NT2/D1 (cell line): Measurements from ENCODE around the gene MAN2A2.

Experiments
- DNase-seq: peaks from one replicate; pipeline ENCODE4 v3.0.0-alpha.2; 2011; ENCODE audit warnings: low read depth, low spot score
- H3K27me3 ChIP-seq: 2 replicates; pipeline ENCODE4 v1.6.0; 2011; ENCODE audit warnings: mild to moderate bottlenecking; ENCODE audit not compliant: insufficient read length, insufficient read depth
- H3K36me3 ChIP-seq: 2 replicates; pipeline ENCODE4 v1.6.1; 2011; ENCODE audit warnings: mild to moderate bottlenecking, low read length, mixed read lengths; ENCODE audit not compliant: insufficient read depth, insufficient read length
- H3K4me1 ChIP-seq: 2 replicates; pipeline ENCODE4 v1.5.1; 2011; ENCODE audit not compliant: insufficient read depth, insufficient read length
- H3K4me3 ChIP-seq: 2 replicates; pipeline ENCODE4 v1.5.1; 2011; ENCODE audit warnings: low read depth; ENCODE audit not compliant: insufficient read length
- H3K9ac ChIP-seq: 2 replicates; pipeline ENCODE4 v1.6.0; 2011; ENCODE audit warnings: low read depth; ENCODE audit not compliant: insufficient read length
- H3K9me3 ChIP-seq: 2 replicates; pipeline ENCODE4 v1.5.1; 2011; ENCODE audit warnings: mild to moderate bottlenecking, low read length; ENCODE audit not compliant: insufficient read depth
- SUZ12 ChIP-seq: IDR thresholded peaks from 2 replicates; pipeline ENCODE4 v1.6.1; 2011; ENCODE audit not compliant: insufficient read length, insufficient read depth; ENCODE audit errors: extremely low read depth
- YY1 ChIP-seq: IDR thresholded peaks from 2 replicates; pipeline ENCODE4 v1.6.1; 2011; ENCODE audit not compliant: insufficient read length, insufficient read depth
- ZNF274 ChIP-seq: IDR thresholded peaks from 2 replicates; pipeline ENCODE4 v1.6.1; 2011; ENCODE audit warnings: mild to moderate bottlenecking, low read depth, low read length

The MAN2A2 gene

GRCh38 chr15:90960298-90961091 is 57.4 kb downstream of the MAN2A2 start:
- H3K9ac ChIP-seq, result no peak overlapping the region
- TF ChIP-seq ZNF274, result no peak
- no peak for TF ChIP-seq SUZ12
- H3K4me1 ChIP-seq, result peaks cover 8% of the 10 kb centered on the region
- DNase-seq, result no peak
- H3K36me3 ChIP-seq, result peaks cover 57% of the 10 kb centered on the region
- no peaks in the 10 kb centered on the region for H3K9me3 ChIP-seq
- H3K27me3 ChIP-seq, result peaks cover 7% of the 10 kb centered on the region
- no peak overlapping the region for H3K4me3 ChIP-seq

GRCh38 chr15:90962021-90962420 is 58.9 kb downstream of the MAN2A2 start:
- H3K4me3 ChIP-seq, result no peak overlapping the region
- no peak overlapping the region for H3K9ac ChIP-seq
- H3K4me1 ChIP-seq, result peaks cover 10% of the 10 kb centered on the region
- no peaks in the 10 kb centered on the region for H3K9me3 ChIP-seq
- peaks cover 72% of the 10 kb centered on the region for H3K36me3 ChIP-seq
- H3K27me3 ChIP-seq, result peaks cover 7% of the 10 kb centered on the region
- TF ChIP-seq SUZ12 (no peak), ZNF274 (no peak), YY1 (no peak)
- no peak for DNase-seq

GRCh38 chr15:90966262-90966661 is 63.2 kb downstream of the MAN2A2 start:
- H3K9ac ChIP-seq, result no peak overlapping the region
- no peak for DNase-seq
- TF ChIP-seq YY1, result no peak
- TF ChIP-seq ZNF274, result no peak
- TF ChIP-seq SUZ12, result no peak
- peaks cover 89% of the 10 kb centered on the region for H3K36me3 ChIP-seq
- peaks cover 2% of the 10 kb centered on the region for H3K4me1 ChIP-seq
- no peak overlapping the region for H3K4me3 ChIP-seq
- H3K27me3 ChIP-seq, result no peaks in the 10 kb centered on the region
- H3K9me3 ChIP-seq, result no peaks in the 10 kb centered on the region

GRCh38 chr15:90967206-90967605 is 64.1 kb downstream of the MAN2A2 start:
- Histone ChIP-seq H3K27me3 (no peaks in the 10 kb centered on the region), H3K9me3 (no peaks in the 10 kb centered on the region), H3K9ac (no peak overlapping the region), H3K4me1 (peaks cover 2% of the 10 kb centered on the region), H3K4me3 (no peak overlapping the region), H3K36me3 (peaks cover 88% of the 10 kb centered on the region)
- TF ChIP-seq SUZ12, result no peak
- TF ChIP-seq YY1, result no peak
- TF ChIP-seq ZNF274, result no peak
- no peak for DNase-seq

GRCh38 chr15:90968434-90968833 is 65.3 kb downstream of the MAN2A2 start:
- Histone ChIP-seq H3K4me1 (peaks cover 2% of the 10 kb centered on the region), H3K4me3 (no peak overlapping the region), H3K36me3 (peaks cover 92% of the 10 kb centered on the region), H3K27me3 (no peaks in the 10 kb centered on the region), H3K9me3 (no peaks in the 10 kb centered on the region), H3K9ac (no peak overlapping the region)
- DNase-seq, result no peak
- no peak for TF ChIP-seq ZNF274
- TF ChIP-seq SUZ12, result no peak
- TF ChIP-seq YY1, result no peak

- TF ChIP-seq ZNF274 (no peak), YY1 (no peak), SUZ12 (no peak)
- H3K36me3 ChIP-seq, result peaks cover 96% of the 10 kb centered on the region
- DNase-seq, result no peak
- H3K4me1 ChIP-seq, result peaks cover 2% of the 10 kb centered on the region
- H3K9ac ChIP-seq, result no peak overlapping the region
- no peaks in the 10 kb centered on the region for H3K27me3 ChIP-seq
- H3K4me3 ChIP-seq, result no peak overlapping the region
- no peaks in the 10 kb centered on the region for H3K9me3 ChIP-seq
These were observed 67.2 kb downstream of the MAN2A2 start for GRCh38 chr15:90970274-90970673.

- Histone ChIP-seq H3K36me3 (peaks cover 95% of the 10 kb centered on the region), H3K4me3 (no peak overlapping the region), H3K4me1 (no peaks in the 10 kb centered on the region), H3K9ac (no peak overlapping the region), H3K9me3 (no peaks in the 10 kb centered on the region), H3K27me3 (no peaks in the 10 kb centered on the region)
- TF ChIP-seq SUZ12 (no peak), YY1 (no peak), ZNF274 (no peak)
- no peak for DNase-seq
These were observed 69.0 kb downstream of the MAN2A2 start for GRCh38 chr15:90972133-90972532.
